SK-N-SH (cell line): Measurements from ENCODE around the gene HMG20A. TPM values are rescaled to one million over a fixed set of nuclear protein-coding genes. Genes with fewer than 3 reads are reported as not detected.

Source experiments
- CTCF ChIA-PET: fragments of 300-600, 350-600 bp; formaldehyde crosslinking; extraction: SDS; loops from one replicate; lab custom pipeline; 2021; lab: Yijun Ruan, JAX
- POLR2A ChIA-PET: fragments of 350-600 bp; sonication (Branson Sonifier 250); formaldehyde crosslinking; extraction: SDS; loops from one replicate; lab custom pipeline; 2020; ENCODE audit warnings: antibody characterized with exemption, inconsistent platforms; lab: Yijun Ruan, JAX
- DNase-seq: peaks from one replicate; pipeline ENCODE4 v3.0.0; 2012
- H2AFZ ChIP-seq: fragments of 200-600 bp; sonication (generic); 2 replicates; pipeline ENCODE4 v1.8.1; 2016; ENCODE audit warnings: antibody characterized with exemption, mild to moderate bottlenecking, low read depth
- H3F3A ChIP-seq: fragments of 200-600 bp; sonication (generic); replicated peaks from 2 replicates; pipeline ENCODE3; 2016; ENCODE audit warnings: antibody characterized with exemption, mild to moderate bottlenecking; ENCODE audit not compliant: insufficient read depth
- H3K27ac ChIP-seq, 2 experiments: fragments of 200-500 bp in 1 of 2; fragments of 200-600 bp in 1 of 2; sonication (Bioruptor generic) in 1 of 2; sonication (generic), shearing (Covaris generic) in 1 of 2; 2 replicates each; pipeline versions ENCODE4 v1.5.1 to v1.6.1; 2014 to 2016; ENCODE audit warnings: low read depth in 2 of 2, inconsistent platforms in 1 of 2, low read length in 1 of 2, mild to moderate bottlenecking in 1 of 2, mixed read lengths in 1 of 2
- H3K27me3 ChIP-seq: fragments of 200-600 bp; sonication (generic), shearing (Covaris generic); 2 replicates; pipeline ENCODE4 v1.6.1; 2016; ENCODE audit warnings: mixed run types; ENCODE audit not compliant: insufficient read depth
- H3K36me3 ChIP-seq, 2 experiments: fragments of 200-500 bp in 1 of 2; fragments of 200-600 bp in 1 of 2; sonication (Bioruptor generic) in 1 of 2; sonication (generic) in 1 of 2; replicated peaks in 1 of 2; 2 replicates each; pipeline versions ENCODE3 to v1.5.1; 2014 to 2016; ENCODE audit warnings: low read length in 1 of 2, mild to moderate bottlenecking in 1 of 2; ENCODE audit not compliant: insufficient read depth in 2 of 2, control insufficient read depth in 1 of 2
- H3K4me1 ChIP-seq, 2 experiments: fragments of 200-500 bp in 1 of 2; fragments of 200-600 bp in 1 of 2; sonication (Bioruptor generic) in 1 of 2; sonication (generic), shearing (Covaris generic) in 1 of 2; 2 replicates each; pipeline versions ENCODE4 v1.5.1 to v1.6.1; 2014 to 2016; ENCODE audit warnings: low read depth in 1 of 2, low read length in 1 of 2, mixed run types in 1 of 2; ENCODE audit not compliant: insufficient read depth in 2 of 2, control insufficient read depth in 1 of 2
- H3K4me2 ChIP-seq: fragments of 200-600 bp; sonication (generic), shearing (Covaris generic); 2 replicates; pipeline ENCODE4 v1.6.1; 2017; ENCODE audit warnings: mixed run types
- H3K4me3 ChIP-seq, 2 experiments: fragments of 200-500 bp in 1 of 2; fragments of 200-600 bp in 1 of 2; sonication (Bioruptor generic) in 1 of 2; sonication (generic), shearing (Covaris generic) in 1 of 2; 2 replicates each; pipeline versions ENCODE4 v1.5.1 to v1.8.1; 2014 to 2016; ENCODE audit warnings: low read depth in 2 of 2, inconsistent platforms in 1 of 2, low read length in 1 of 2, mild to moderate bottlenecking in 1 of 2, mixed read lengths in 1 of 2, moderate library complexity in 1 of 2
- H3K79me2 ChIP-seq: fragments of 200-600 bp; sonication (generic); 2 replicates; pipeline ENCODE4 v1.8.1; 2017; ENCODE audit warnings: mild to moderate bottlenecking; ENCODE audit not compliant: insufficient read depth
- H3K9ac ChIP-seq: fragments of 200-600 bp; sonication (generic); 2 replicates; pipeline ENCODE4 v1.6.1; 2017; ENCODE audit warnings: mixed run types
- H3K9me2 ChIP-seq: fragments of 200-600 bp; sonication (generic); 2 replicates; pipeline ENCODE4 v1.6.1; 2017; ENCODE audit warnings: mixed run types
- H3K9me3 ChIP-seq: fragments of 200-600 bp; sonication (generic); 2 replicates; pipeline ENCODE4 v1.6.1; 2017; ENCODE audit warnings: mixed run types, mild to moderate bottlenecking, moderate library complexity
- H4K20me1 ChIP-seq: fragments of 200-600 bp; sonication (generic); 2 replicates; pipeline ENCODE4 v1.6.1; 2017; ENCODE audit warnings: mild to moderate bottlenecking, mixed run types; ENCODE audit not compliant: insufficient read depth
- EP300 ChIP-seq, 2 experiments: IDR thresholded peaks; 2 replicates each; pipeline versions ENCODE4 v1.4.0 to v1.6.1; 2012; ENCODE audit warnings: borderline replicate concordance in 1 of 2, low read depth in 1 of 2, low read length in 1 of 2
- FOXM1 ChIP-seq: IDR thresholded peaks from 2 replicates; pipeline ENCODE4 v1.4.0; 2012; ENCODE audit warnings: low read depth, mild to moderate bottlenecking
- GATA2 ChIP-seq: sonication (generic); formaldehyde crosslinking; IDR thresholded peaks from 2 replicates; pipeline ENCODE4 v1.5.0; 2020; ENCODE audit warnings: mild to moderate bottlenecking, missing genetic modification reagents
- JUND ChIP-seq: IDR thresholded peaks from 2 replicates; pipeline ENCODE4 v1.4.0; 2012
- MXI1 ChIP-seq: IDR thresholded peaks from 2 replicates; pipeline ENCODE4 v1.6.1; 2012; ENCODE audit warnings: mild to moderate bottlenecking, low read depth, low read length, improper control_type of control experiment
- POLR2AphosphoS5 ChIP-seq: IDR thresholded peaks from 2 replicates; pipeline ENCODE4 v1.6.1; 2012; ENCODE audit warnings: low read depth, low read length
- REST ChIP-seq: IDR thresholded peaks from 2 replicates; pipeline ENCODE4 v1.6.1; 2012; ENCODE audit warnings: mild to moderate bottlenecking, low read depth, low read length, moderate library complexity
- SIN3A ChIP-seq: IDR thresholded peaks from 2 replicates; pipeline ENCODE4 v1.6.1; 2012; ENCODE audit warnings: low read depth, mild to moderate bottlenecking, low read length, moderate library complexity, borderline replicate concordance
- TCF12 ChIP-seq: IDR thresholded peaks from 2 replicates; pipeline ENCODE4 v1.4.0; 2012
- TEAD4 ChIP-seq: IDR thresholded peaks from 2 replicates; pipeline ENCODE4 v1.4.0; 2012; ENCODE audit warnings: mild to moderate bottlenecking, borderline replicate concordance; ENCODE audit not compliant: insufficient read depth
- USF1 ChIP-seq: IDR thresholded peaks from 2 replicates; pipeline ENCODE4 v1.4.0; 2012; ENCODE audit warnings: low read depth, borderline replicate concordance
- WGBS: methylation state at CpG from one replicate; pipeline ENCODE4 v1.1.6; 2017; ENCODE audit warnings: low lambda C conversion rate; 5-methylcytosine and 5-hydroxymethylcytosine counted together
- polyA plus RNA-seq, 3 experiments: library from polyadenylated mRNA; depleted of rRNA; stranded (reverse); fragments of >200 nt; gene quantifications; 2 replicates each; pipeline ENCODE4 v1.2.3, GENCODE V29; 2012
- TF ChIP-seq, protein P1 (sequence below): fragments of 150-350 bp; IDR thresholded peaks from 2 replicates; pipeline ENCODE4 v1.6.1; 2016; ENCODE audit warnings: mild to moderate bottlenecking, low read depth, low read length

HMG20A gene
- polyA plus RNA-seq, 1 of the 3 experiments (the other 2 are of a cell fraction), result 27.7 TPM

DNA sequence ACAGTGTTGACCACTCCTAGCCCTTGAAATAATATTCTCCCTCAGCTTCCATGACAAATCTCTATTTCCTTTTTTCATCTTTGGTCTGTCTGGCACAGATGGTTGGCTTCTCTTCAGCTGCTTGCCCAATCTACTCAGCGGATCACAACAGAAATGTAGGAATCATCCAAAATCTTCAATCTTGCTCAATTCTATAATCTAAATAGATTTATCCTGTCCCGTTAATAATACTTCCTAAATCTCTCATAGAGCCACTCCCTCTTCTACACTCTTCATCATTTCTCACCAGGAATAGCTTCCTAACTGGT lies 4.6 kb upstream of the HMG20A start:
- no peak overlapping the region for H2AFZ ChIP-seq
- ChIA-PET CTCF (interaction anchor here (0.9 to 1.6 kb wide), 4 partner anchors 43 to 217 kb away, joined by 3 to 4 read pairs (median 3); no protein-coding TSS in a partner anchor), POLR2A (no interaction called here)

More for the DNA sequence above, 4.6 kb upstream of the HMG20A start:
- no peak overlapping the region for H3K4me2 ChIP-seq
- H3K4me1 ChIP-seq, result peaks cover 5 to 29% of the 10 kb centered on the region in 2 experiments; a peak in 3 of 4 replicates
- H3K79me2 ChIP-seq, result peaks cover 86% of the 10 kb centered on the region
- H3K27ac ChIP-seq, result no peak overlapping the region
- no peak overlapping the region for H3K4me3 ChIP-seq
- no peak for TF ChIP-seq TEAD4
- TF ChIP-seq USF1, result no peak
- TF ChIP-seq MXI1, result no peak
- TF ChIP-seq REST, result no peak
- TF ChIP-seq SIN3A, result no peak
- TF ChIP-seq TCF12, result no peak
- no peak for TF ChIP-seq JUND
- TF ChIP-seq FOXM1, result no peak
- TF ChIP-seq, protein P1, sequence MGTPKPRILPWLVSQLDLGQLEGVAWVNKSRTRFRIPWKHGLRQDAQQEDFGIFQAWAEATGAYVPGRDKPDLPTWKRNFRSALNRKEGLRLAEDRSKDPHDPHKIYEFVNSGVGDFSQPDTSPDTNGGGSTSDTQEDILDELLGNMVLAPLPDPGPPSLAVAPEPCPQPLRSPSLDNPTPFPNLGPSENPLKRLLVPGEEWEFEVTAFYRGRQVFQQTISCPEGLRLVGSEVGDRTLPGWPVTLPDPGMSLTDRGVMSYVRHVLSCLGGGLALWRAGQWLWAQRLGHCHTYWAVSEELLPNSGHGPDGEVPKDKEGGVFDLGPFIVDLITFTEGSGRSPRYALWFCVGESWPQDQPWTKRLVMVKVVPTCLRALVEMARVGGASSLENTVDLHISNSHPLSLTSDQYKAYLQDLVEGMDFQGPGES, result no peak
- no peak for TF ChIP-seq POLR2AphosphoS5
- no peak for TF ChIP-seq EP300 (IDR thresholded peaks at IDR 0.05; ENCODE audit: borderline replicate concordance in 1 of 2, low read depth in 1 of 2, low read length in 1 of 2)
- no peak for TF ChIP-seq GATA2 (CRISPR knock-in tag)
- TF ChIP-seq, all 33 proteins: peak for 0
- no peak for DNase-seq
- H3K9me2 ChIP-seq, result no peaks in the 10 kb centered on the region
- no peak overlapping the region for H3K9ac ChIP-seq
- peaks cover 16% of the 10 kb centered on the region for H3F3A ChIP-seq
- 90% methylated on average over 2 of the region's 2 CpGs for WGBS
- no peaks in the 10 kb centered on the region for H3K27me3 ChIP-seq
- H3K36me3 ChIP-seq, result no peaks in the 10 kb centered on the region
- H3K9me3 ChIP-seq, result no peaks in the 10 kb centered on the region
- peaks cover 66% of the 10 kb centered on the region for H4K20me1 ChIP-seq
